K562 (cell line): ENCODE measurements around the gene ACP4. TPM values are rescaled to one million over a fixed set of nuclear protein-coding genes. Genes with fewer than 3 reads are reported as not detected.

Source experiments
- ATAC-seq: fragments of 200-7000 bp; cut with Tn5 transposase; 3 replicates; pipeline ENCODE4 v1.9.1; 2020; ENCODE audit warnings: moderate library complexity
- BruUV-seq: library from RNA; stranded (reverse); fragments of 400-500 nt; replicated peaks from 2 replicates; lab custom pipeline; 2021; lab: Mats Ljungman, UMichigan
- CTCF ChIA-PET: fragments of 300-600 bp; formaldehyde crosslinking; extraction: SDS; loops from one replicate; lab custom pipeline; 2021; ENCODE audit warnings: low intra/inter-chr PET ratio; lab: Yijun Ruan, JAX
- POLR2A ChIA-PET: fragments of 300-600, 350-650 bp; sonication (Branson Sonifier 250); formaldehyde crosslinking; extraction: SDS; loops from one replicate; lab custom pipeline; 2021; ENCODE audit warnings: antibody characterized with exemption, inconsistent platforms; lab: Yijun Ruan, JAX
- DNase-seq, 4 experiments: peaks; one replicate each; pipeline versions ENCODE4 v3.0.0 to v3.0.0-alpha.2; 2011 to 2018; ENCODE audit warnings: low spot score in 3 of 4, mixed read lengths in 3 of 4; ENCODE audit errors: extremely low read depth in 1 of 4
- FAIRE-seq: peaks from 2 replicates; lab custom pipeline; 2011; peaks lifted over from hg19 to GRCh38; lab: Jason Lieb, UNC
- H2AFZ ChIP-seq: 2 replicates; pipeline ENCODE4 v1.6.0; 2011; ENCODE audit warnings: low read depth, low read length, control low read depth, inconsistent platforms
- H3K27ac ChIP-seq: fragments of 200-600 bp; 3 replicates; pipeline ENCODE4 v1.8.0; 2011; ENCODE audit warnings: low read depth, mild to moderate bottlenecking, control low read depth, inconsistent platforms, low read length, moderate library complexity, mixed read lengths; ENCODE audit errors: extremely low read depth
- H3K27me3 ChIP-seq, 2 experiments: fragments of 300-600 bp in 1 of 2; 2 replicates in 1 of 2; 3 replicates in 1 of 2; pipeline versions ENCODE4 v1.6.0 to v1.8.0; 2011; ENCODE audit warnings: inconsistent platforms in 2 of 2, low read length in 2 of 2, mild to moderate bottlenecking in 1 of 2, mixed read lengths in 1 of 2, moderate library complexity in 1 of 2; ENCODE audit not compliant: control insufficient read depth in 2 of 2, insufficient read depth in 2 of 2
- H3K36me3 ChIP-seq: fragments of 300-600 bp; 3 replicates; pipeline ENCODE4 v1.8.0; 2011; ENCODE audit warnings: mild to moderate bottlenecking, low read length, inconsistent platforms; ENCODE audit not compliant: control insufficient read depth, insufficient read depth
- H3K4me1 ChIP-seq, 2 experiments: fragments of 200-600 bp in 1 of 2; replicated peaks in 1 of 2; 2 replicates in 1 of 2; 3 replicates in 1 of 2; pipeline versions ENCODE4 v1.5.1 to v1.8.0; 2011; ENCODE audit warnings: inconsistent platforms in 2 of 2, low read length in 2 of 2, mild to moderate bottlenecking in 1 of 2, mixed read lengths in 1 of 2, moderate library complexity in 1 of 2; ENCODE audit not compliant: control insufficient read depth in 2 of 2, insufficient read depth in 2 of 2
- H3K4me2 ChIP-seq: 2 replicates; pipeline ENCODE4 v1.6.1; 2011; ENCODE audit warnings: low read length, control low read depth, inconsistent platforms, mixed read lengths; ENCODE audit not compliant: insufficient read depth
- H3K4me3 ChIP-seq: fragments of 200-600 bp; sonication (generic), shearing (Covaris generic); 2 replicates; pipeline ENCODE4 v1.5.1; 2016; ENCODE audit warnings: control low read depth, inconsistent platforms
- H3K79me2 ChIP-seq: fragments of 200-600 bp; 3 replicates; pipeline ENCODE4 v1.8.0; 2011; ENCODE audit warnings: low read length, inconsistent platforms; ENCODE audit not compliant: control insufficient read depth, insufficient read depth
- H3K9ac ChIP-seq, 2 experiments: 2 replicates each; pipeline versions ENCODE4 v1.6.0 to v1.6.1; 2011; ENCODE audit warnings: low read depth in 2 of 2, low read length in 2 of 2, control low read depth in 1 of 2, inconsistent platforms in 1 of 2, mild to moderate bottlenecking in 1 of 2, mixed read lengths in 1 of 2; ENCODE audit not compliant: insufficient read depth in 1 of 2
- H3K9me1 ChIP-seq: one replicate; pipeline ENCODE4 v1.6.0; 2011; ENCODE audit warnings: inconsistent platforms, mild to moderate bottlenecking, low read length, moderate library complexity; ENCODE audit not compliant: control insufficient read depth, insufficient read depth
- H3K9me3 ChIP-seq: replicated peaks from 2 replicates; pipeline ENCODE4 v1.5.1; 2011; ENCODE audit warnings: low read depth, low read length, inconsistent platforms; ENCODE audit not compliant: control insufficient read depth, insufficient read depth
- H4K20me1 ChIP-seq: replicated peaks from 2 replicates; pipeline ENCODE4 v1.6.1; 2011; ENCODE audit warnings: low read length, inconsistent platforms, mixed read lengths; ENCODE audit not compliant: control insufficient read depth, insufficient read depth
- ARID1B ChIP-seq: fragments of 450-650 bp; IDR thresholded peaks from 2 replicates; pipeline ENCODE4 v1.6.1; 2016; ENCODE audit warnings: antibody characterized with exemption, mild to moderate bottlenecking, inconsistent platforms
- CXXC5 ChIP-seq: fragments of 250-450 bp; sonication (Bioruptor Pico); IDR thresholded peaks from 2 replicates; pipeline ENCODE4 v1.8.0; 2022; ENCODE audit warnings: inconsistent platforms, mild to moderate bottlenecking, moderate library complexity
- DDX20 ChIP-seq: fragments of 450-650 bp; IDR thresholded peaks from 2 replicates; pipeline ENCODE4 v1.6.1; 2016; ENCODE audit warnings: missing genetic modification characterization, low read depth, mild to moderate bottlenecking, missing compliant biosample characterization, moderate library complexity
- EP400 ChIP-seq: fragments of 450-650 bp; IDR thresholded peaks from 2 replicates; pipeline ENCODE4 v1.6.1; 2017; ENCODE audit warnings: antibody characterized with exemption, mild to moderate bottlenecking, moderate library complexity
- EZH2 ChIP-seq: IDR thresholded peaks from 2 replicates; pipeline ENCODE4 v1.6.1; 2012; ENCODE audit warnings: low read depth, mild to moderate bottlenecking, inconsistent platforms, low read length, borderline replicate concordance
- GABPA ChIP-seq: fragments of 200-800 bp; sonication (Bioruptor generic); conservative IDR thresholded peaks from 2 replicates; pipeline ENCODE4 v1.6.1; 2016; ENCODE audit warnings: low read depth, missing genetic modification characterization, missing compliant biosample characterization
- KAT2B ChIP-seq: IDR thresholded peaks from one replicate; pipeline ENCODE4 v1.6.1; 2012; ENCODE audit warnings: low read depth, mild to moderate bottlenecking, control low read depth, inconsistent platforms, low read length, moderate library complexity
- NBN ChIP-seq: fragments of 450-650 bp; IDR thresholded peaks from 2 replicates; pipeline ENCODE4 v1.6.1; 2016; ENCODE audit warnings: low read depth, mild to moderate bottlenecking
- NCOA4 ChIP-seq: fragments of 450-650 bp; IDR thresholded peaks from 2 replicates; pipeline ENCODE4 v1.6.1; 2018; ENCODE audit warnings: mild to moderate bottlenecking; ENCODE audit not compliant: partially characterized antibody
- NFIC ChIP-seq: fragments of 450-650 bp; IDR thresholded peaks from 2 replicates; pipeline ENCODE4 v1.6.1; 2017; ENCODE audit warnings: mild to moderate bottlenecking, inconsistent platforms
- PCBP2 ChIP-seq: fragments of 200-400 bp; formaldehyde crosslinking; IDR thresholded peaks from 2 replicates; pipeline ENCODE4 v1.6.1; 2018; ENCODE audit warnings: low read length, low read depth, mild to moderate bottlenecking, moderate library complexity; ENCODE audit not compliant: poor library complexity, severe bottlenecking
- TCF7 ChIP-seq: sonication (generic); IDR thresholded peaks from 2 replicates; pipeline ENCODE4 v1.6.1; 2016; ENCODE audit warnings: antibody characterized with exemption, borderline replicate concordance
- ZNF140 ChIP-seq: fragments of 250-450 bp; sonication (Bioruptor Pico); IDR thresholded peaks from 2 replicates; pipeline ENCODE4 v1.8.0; 2021; ENCODE audit warnings: moderate library complexity, mild to moderate bottlenecking, inconsistent platforms
- ZNF165 ChIP-seq: fragments of 250-450 bp; sonication (Bioruptor Pico); IDR thresholded peaks from 2 replicates; pipeline ENCODE4 v1.4.0; 2020; ENCODE audit warnings: borderline replicate concordance
- ZNF75A ChIP-seq: fragments of 450-650 bp; formaldehyde crosslinking; IDR thresholded peaks from 2 replicates; pipeline ENCODE4 v1.4.0; 2020; ENCODE audit warnings: mild to moderate bottlenecking
- ZNF766 ChIP-seq: fragments of 200-800 bp; sonication (Bioruptor generic); conservative IDR thresholded peaks from 2 replicates; pipeline ENCODE4 v1.6.1; 2016; ENCODE audit warnings: missing genetic modification characterization, missing compliant biosample characterization
- WGBS: fragments of 100-300 bp; shearing (Covaris generic); methylation state at CpG from one replicate; pipeline ENCODE4 v1.1.6; 2016; ENCODE audit warnings: low coverage, mixed read lengths; ENCODE audit not compliant: insufficient coverage; ENCODE audit errors: missing lambda C conversion rate; 5-methylcytosine and 5-hydroxymethylcytosine counted together
- in situ Hi-C: fragments of 300-500 bp; cut with MboI; formaldehyde crosslinking; loops from 4 replicates; pipeline ENCODE4 v1.15.0; 2018; ENCODE audit warnings: inconsistent platforms, mixed read lengths
- intact Hi-C: fragments of 100-400 bp; cut with micrococcal nuclease; formaldehyde crosslinking; loops from 2 replicates; pipeline ENCODE4 v1.14.2; 2022
- polyA plus RNA-seq, 8 experiments: library from polyadenylated mRNA; depleted of rRNA in 4 of 8; stranded (reverse) in 5 of 8; unstranded in 3 of 8; fragments of >200 nt; fragmentation: Nextera tagmentation in 2 of 8; fragmentation: Illumina TruSeq in 1 of 8; extraction: Ambion mirVana in 2 of 8; extraction: Trizol in 1 of 8; gene quantifications; 2 replicates each; pipeline versions ENCODE4 v1.2.1 to v1.2.3, GENCODE V29; 2011 to 2014; ENCODE audit warnings: inconsistent platforms in 1 of 8, missing spikeins in 1 of 8
- total RNA-seq, 7 experiments: library from RNA; depleted of rRNA in 6 of 7; stranded (reverse); fragments of >200 nt in 6 of 7; fragmentation: Illumina TruSeq in 2 of 7; extraction: Trizol in 2 of 7; gene quantifications; 2 replicates each; pipeline versions ENCODE4 v1.2.1 to v1.2.3, GENCODE V29; 2011 to 2021; ENCODE audit warnings: low replicate concordance in 1 of 7
- TF ChIP-seq, protein P1 (sequence below): fragments of 450-650 bp; IDR thresholded peaks from 2 replicates; pipeline ENCODE4 v1.6.1; 2016
- TF ChIP-seq, protein P2 (sequence below), 3 experiments: IDR thresholded peaks in 2 of 3; conservative IDR thresholded peaks in 1 of 3; 2 replicates each; pipeline ENCODE4 v1.5.1; 2011 to 2012; ENCODE audit warnings: low read length in 3 of 3, mild to moderate bottlenecking in 3 of 3, control low read depth in 2 of 3, improper control_type of control experiment in 1 of 3, inconsistent platforms in 1 of 3, low read depth in 1 of 3, mixed read lengths in 1 of 3, moderate library complexity in 1 of 3; ENCODE audit not compliant: insufficient read depth in 2 of 3
- TF ChIP-seq, protein P3 (sequence below): fragments of 250-450 bp; sonication (Bioruptor Pico); IDR thresholded peaks from 2 replicates; pipeline ENCODE4 v1.5.0; 2022; ENCODE audit warnings: mild to moderate bottlenecking

ACP4 gene
- total and polyA plus RNA-seq, 9 of the 15 experiments (the other 6 are each of a cell fraction or from before 2014, with no cell fraction given), result not detected

DNA sequence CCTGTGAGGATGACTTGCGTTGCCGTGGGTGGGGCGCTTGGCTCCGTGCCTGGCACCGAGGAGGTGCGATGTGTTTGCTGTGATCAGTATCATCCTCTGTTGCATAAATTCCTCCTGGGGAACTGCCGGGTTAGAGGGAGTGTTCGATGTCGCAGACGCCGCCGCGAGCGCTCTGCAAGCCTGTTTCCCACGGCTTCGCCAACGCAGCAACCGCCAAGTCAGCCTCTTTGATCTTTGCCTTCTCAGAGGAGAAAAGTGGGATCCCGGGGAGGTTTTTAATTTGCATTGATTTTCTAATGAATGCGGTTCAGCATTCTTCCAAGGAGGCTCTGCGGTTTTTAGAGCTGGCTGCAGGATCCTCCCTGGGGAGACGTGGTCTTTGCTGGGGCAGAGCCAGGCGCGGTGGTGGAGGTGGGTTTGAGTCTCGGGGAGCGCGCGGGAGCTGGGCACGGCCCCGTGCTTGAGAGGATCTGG is 12.3 kb upstream of the ACP4 start:
- Histone ChIP-seq H3K9ac (peak overlapping the region in 1 of 2 experiments; percentile 82; a peak in 2 of 4 replicates), H3K36me3 (no peaks in the 10 kb centered on the region), H3K27me3 (no peaks in the 10 kb centered on the region), H3K4me2 (peak overlapping the region; percentile 44), H4K20me1 (no peaks in the 10 kb centered on the region), H3K9me1 (no peaks in the 10 kb centered on the region), H3K9me3 (no peaks in the 10 kb centered on the region), H3K4me1 (peaks cover 25 to 32% of the 10 kb centered on the region in 2 experiments; a peak in 4 of 5 replicates), H3K79me2 (no peaks in the 10 kb centered on the region), H3K27ac (no peak overlapping the region), H2AFZ (peak overlapping the region; percentile 35; the same call in 1 of the 2 replicates), H3K4me3 (0 out of 2 replicates have a peak overlapping the region, but pooled peaks have one; percentile 4)
- peak in 1 of 4 experiments; percentile 55 for DNase-seq
- intact Hi-C loops, result no loop called here
- WGBS, result 7% methylated on average over 30 of the region's 30 CpGs
- no peak for FAIRE-seq
- in situ Hi-C loops, result no loop called here
- BruUV-seq, result no TSS peak
- CTCF ChIA-PET, result interaction anchor here (0.9 kb wide), 1 partner anchor 53 kb away, joined by 5 read pairs; no protein-coding TSS in a partner anchor
- POLR2A ChIA-PET, result interaction anchor here (1.3 to 2.9 kb wide), 3 partner anchors 15 to 55 kb away, joined by 4 to 13 read pairs (median 10); partner anchors contain the start of gene CLEC11A
- ATAC-seq, result peak; percentile 59
- TF ChIP-seq, protein P1, sequence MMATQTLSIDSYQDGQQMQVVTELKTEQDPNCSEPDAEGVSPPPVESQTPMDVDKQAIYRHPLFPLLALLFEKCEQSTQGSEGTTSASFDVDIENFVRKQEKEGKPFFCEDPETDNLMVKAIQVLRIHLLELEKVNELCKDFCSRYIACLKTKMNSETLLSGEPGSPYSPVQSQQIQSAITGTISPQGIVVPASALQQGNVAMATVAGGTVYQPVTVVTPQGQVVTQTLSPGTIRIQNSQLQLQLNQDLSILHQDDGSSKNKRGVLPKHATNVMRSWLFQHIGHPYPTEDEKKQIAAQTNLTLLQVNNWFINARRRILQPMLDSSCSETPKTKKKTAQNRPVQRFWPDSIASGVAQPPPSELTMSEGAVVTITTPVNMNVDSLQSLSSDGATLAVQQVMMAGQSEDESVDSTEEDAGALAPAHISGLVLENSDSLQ, result no peak
- no peak for TF ChIP-seq KAT2B
- peak; percentile 77 for TF ChIP-seq NFIC
- TF ChIP-seq, protein P2, sequence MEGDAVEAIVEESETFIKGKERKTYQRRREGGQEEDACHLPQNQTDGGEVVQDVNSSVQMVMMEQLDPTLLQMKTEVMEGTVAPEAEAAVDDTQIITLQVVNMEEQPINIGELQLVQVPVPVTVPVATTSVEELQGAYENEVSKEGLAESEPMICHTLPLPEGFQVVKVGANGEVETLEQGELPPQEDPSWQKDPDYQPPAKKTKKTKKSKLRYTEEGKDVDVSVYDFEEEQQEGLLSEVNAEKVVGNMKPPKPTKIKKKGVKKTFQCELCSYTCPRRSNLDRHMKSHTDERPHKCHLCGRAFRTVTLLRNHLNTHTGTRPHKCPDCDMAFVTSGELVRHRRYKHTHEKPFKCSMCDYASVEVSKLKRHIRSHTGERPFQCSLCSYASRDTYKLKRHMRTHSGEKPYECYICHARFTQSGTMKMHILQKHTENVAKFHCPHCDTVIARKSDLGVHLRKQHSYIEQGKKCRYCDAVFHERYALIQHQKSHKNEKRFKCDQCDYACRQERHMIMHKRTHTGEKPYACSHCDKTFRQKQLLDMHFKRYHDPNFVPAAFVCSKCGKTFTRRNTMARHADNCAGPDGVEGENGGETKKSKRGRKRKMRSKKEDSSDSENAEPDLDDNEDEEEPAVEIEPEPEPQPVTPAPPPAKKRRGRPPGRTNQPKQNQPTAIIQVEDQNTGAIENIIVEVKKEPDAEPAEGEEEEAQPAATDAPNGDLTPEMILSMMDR (IDR thresholded peaks at IDR 0.05 in 2 of 3, conservative IDR thresholded peaks at IDR 0.05 in 1 of 3; ENCODE audit: insufficient read depth in 2 of 3, low read depth in 1 of 3, low read length in 3 of 3), result no peak
- no peak for TF ChIP-seq EP400
- no peak for TF ChIP-seq ZNF75A
- no peak for TF ChIP-seq ZNF766
- no peak for TF ChIP-seq ZNF140 (CRISPR knock-in tag)
- no peak for TF ChIP-seq EZH2
- TF ChIP-seq ZNF165 (CRISPR knock-in tag), result no peak
- TF ChIP-seq PCBP2, result no peak
- peak; percentile 73; the same call in 1 of the 2 replicates for TF ChIP-seq TCF7
- TF ChIP-seq, protein P3, sequence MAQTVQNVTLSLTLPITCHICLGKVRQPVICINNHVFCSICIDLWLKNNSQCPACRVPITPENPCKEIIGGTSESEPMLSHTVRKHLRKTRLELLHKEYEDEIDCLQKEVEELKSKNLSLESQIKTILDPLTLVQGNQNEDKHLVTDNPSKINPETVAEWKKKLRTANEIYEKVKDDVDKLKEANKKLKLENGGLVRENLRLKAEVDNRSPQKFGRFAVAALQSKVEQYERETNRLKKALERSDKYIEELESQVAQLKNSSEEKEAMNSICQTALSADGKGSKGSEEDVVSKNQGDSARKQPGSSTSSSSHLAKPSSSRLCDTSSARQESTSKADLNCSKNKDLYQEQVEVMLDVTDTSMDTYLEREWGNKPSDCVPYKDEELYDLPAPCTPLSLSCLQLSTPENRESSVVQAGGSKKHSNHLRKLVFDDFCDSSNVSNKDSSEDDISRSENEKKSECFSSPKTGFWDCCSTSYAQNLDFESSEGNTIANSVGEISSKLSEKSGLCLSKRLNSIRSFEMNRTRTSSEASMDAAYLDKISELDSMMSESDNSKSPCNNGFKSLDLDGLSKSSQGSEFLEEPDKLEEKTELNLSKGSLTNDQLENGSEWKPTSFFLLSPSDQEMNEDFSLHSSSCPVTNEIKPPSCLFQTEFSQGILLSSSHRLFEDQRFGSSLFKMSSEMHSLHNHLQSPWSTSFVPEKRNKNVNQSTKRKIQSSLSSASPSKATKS (CRISPR knock-in tag), result no peak
- TF ChIP-seq CXXC5 (CRISPR knock-in tag), result peak; percentile 13; the same call in 1 of the 2 replicates
- no peak for TF ChIP-seq GABPA (tag)
- 0 out of 2 replicates have a peak, but pooled peaks have one; percentile 19 for TF ChIP-seq ARID1B
- no peak for TF ChIP-seq NBN
- TF ChIP-seq DDX20 (tag), result no peak
- TF ChIP-seq NCOA4, result no peak
